K562 (cell line): ENCODE data around the gene DSCAM. TPM values are rescaled to one million over a fixed set of nuclear protein-coding genes. Genes with fewer than 3 reads are reported as not detected.

Source experiments
- ATAC-seq: fragments of 200-7000 bp; cut with Tn5 transposase; 3 replicates; pipeline ENCODE4 v1.9.1; 2020; ENCODE audit warnings: moderate library complexity
- BruUV-seq: library from RNA; stranded (reverse); fragments of 400-500 nt; replicated peaks from 2 replicates; lab custom pipeline; 2021; lab: Mats Ljungman, UMichigan
- CTCF ChIA-PET: fragments of 300-600 bp; formaldehyde crosslinking; extraction: SDS; loops from one replicate; lab custom pipeline; 2021; ENCODE audit warnings: low intra/inter-chr PET ratio; lab: Yijun Ruan, JAX
- POLR2A ChIA-PET: fragments of 300-600, 350-650 bp; sonication (Branson Sonifier 250); formaldehyde crosslinking; extraction: SDS; loops from one replicate; lab custom pipeline; 2021; ENCODE audit warnings: antibody characterized with exemption, inconsistent platforms; lab: Yijun Ruan, JAX
- DNase-seq, 4 experiments: peaks; one replicate each; pipeline versions ENCODE4 v3.0.0 to v3.0.0-alpha.2; 2011 to 2018; ENCODE audit warnings: low spot score in 3 of 4, mixed read lengths in 3 of 4; ENCODE audit errors: extremely low read depth in 1 of 4
- FAIRE-seq: peaks from 2 replicates; lab custom pipeline; 2011; peaks lifted over from hg19 to GRCh38; lab: Jason Lieb, UNC
- H2AFZ ChIP-seq: 2 replicates; pipeline ENCODE4 v1.6.0; 2011; ENCODE audit warnings: low read depth, low read length, control low read depth, inconsistent platforms
- H3K27ac ChIP-seq: fragments of 200-600 bp; 3 replicates; pipeline ENCODE4 v1.8.0; 2011; ENCODE audit warnings: low read depth, mild to moderate bottlenecking, control low read depth, inconsistent platforms, low read length, moderate library complexity, mixed read lengths; ENCODE audit errors: extremely low read depth
- H3K27me3 ChIP-seq, 2 experiments: fragments of 300-600 bp in 1 of 2; 2 replicates in 1 of 2; 3 replicates in 1 of 2; pipeline versions ENCODE4 v1.6.0 to v1.8.0; 2011; ENCODE audit warnings: inconsistent platforms in 2 of 2, low read length in 2 of 2, mild to moderate bottlenecking in 1 of 2, mixed read lengths in 1 of 2, moderate library complexity in 1 of 2; ENCODE audit not compliant: control insufficient read depth in 2 of 2, insufficient read depth in 2 of 2
- H3K36me3 ChIP-seq: fragments of 300-600 bp; 3 replicates; pipeline ENCODE4 v1.8.0; 2011; ENCODE audit warnings: mild to moderate bottlenecking, low read length, inconsistent platforms; ENCODE audit not compliant: control insufficient read depth, insufficient read depth
- H3K4me1 ChIP-seq, 2 experiments: fragments of 200-600 bp in 1 of 2; replicated peaks in 1 of 2; 2 replicates in 1 of 2; 3 replicates in 1 of 2; pipeline versions ENCODE4 v1.5.1 to v1.8.0; 2011; ENCODE audit warnings: inconsistent platforms in 2 of 2, low read length in 2 of 2, mild to moderate bottlenecking in 1 of 2, mixed read lengths in 1 of 2, moderate library complexity in 1 of 2; ENCODE audit not compliant: control insufficient read depth in 2 of 2, insufficient read depth in 2 of 2
- H3K4me2 ChIP-seq: 2 replicates; pipeline ENCODE4 v1.6.1; 2011; ENCODE audit warnings: low read length, control low read depth, inconsistent platforms, mixed read lengths; ENCODE audit not compliant: insufficient read depth
- H3K4me3 ChIP-seq: fragments of 200-600 bp; sonication (generic), shearing (Covaris generic); 2 replicates; pipeline ENCODE4 v1.5.1; 2016; ENCODE audit warnings: control low read depth, inconsistent platforms
- H3K79me2 ChIP-seq: fragments of 200-600 bp; 3 replicates; pipeline ENCODE4 v1.8.0; 2011; ENCODE audit warnings: low read length, inconsistent platforms; ENCODE audit not compliant: control insufficient read depth, insufficient read depth
- H3K9ac ChIP-seq, 2 experiments: 2 replicates each; pipeline versions ENCODE4 v1.6.0 to v1.6.1; 2011; ENCODE audit warnings: low read depth in 2 of 2, low read length in 2 of 2, control low read depth in 1 of 2, inconsistent platforms in 1 of 2, mild to moderate bottlenecking in 1 of 2, mixed read lengths in 1 of 2; ENCODE audit not compliant: insufficient read depth in 1 of 2
- H3K9me1 ChIP-seq: one replicate; pipeline ENCODE4 v1.6.0; 2011; ENCODE audit warnings: inconsistent platforms, mild to moderate bottlenecking, low read length, moderate library complexity; ENCODE audit not compliant: control insufficient read depth, insufficient read depth
- H3K9me3 ChIP-seq: replicated peaks from 2 replicates; pipeline ENCODE4 v1.5.1; 2011; ENCODE audit warnings: low read depth, low read length, inconsistent platforms; ENCODE audit not compliant: control insufficient read depth, insufficient read depth
- H4K20me1 ChIP-seq: replicated peaks from 2 replicates; pipeline ENCODE4 v1.6.1; 2011; ENCODE audit warnings: low read length, inconsistent platforms, mixed read lengths; ENCODE audit not compliant: control insufficient read depth, insufficient read depth
- CCAR2 ChIP-seq: fragments of 200-400 bp; formaldehyde crosslinking; IDR thresholded peaks from 2 replicates; pipeline ENCODE4 v1.6.1; 2017; ENCODE audit warnings: mild to moderate bottlenecking, low read depth, low read length
- E2F4 ChIP-seq: sonication (generic); formaldehyde crosslinking; IDR thresholded peaks from 2 replicates; pipeline ENCODE4 v1.8.0; 2022; ENCODE audit warnings: mild to moderate bottlenecking, low read depth, missing genetic modification reagents
- KAT7 ChIP-seq: sonication (generic); formaldehyde crosslinking; IDR thresholded peaks from 2 replicates; pipeline ENCODE4 v1.8.0; 2022; ENCODE audit warnings: missing genetic modification reagents, mild to moderate bottlenecking, borderline replicate concordance
- POLR2AphosphoS5 ChIP-seq: IDR thresholded peaks from 2 replicates; pipeline ENCODE4 v1.6.1; 2011; ENCODE audit warnings: mild to moderate bottlenecking, low read depth, low read length, moderate library complexity; ENCODE audit not compliant: control insufficient read depth, insufficient read depth
- TBP ChIP-seq: optimal IDR thresholded peaks from 2 replicates; pipeline ENCODE3; 2011; ENCODE audit warnings: low read depth, low read length, improper control_type of control experiment
- ZNF316 ChIP-seq: fragments of 450-650 bp; IDR thresholded peaks from 2 replicates; pipeline ENCODE4 v1.6.1; 2016
- WGBS: fragments of 100-300 bp; shearing (Covaris generic); methylation state at CpG from one replicate; pipeline ENCODE4 v1.1.6; 2016; ENCODE audit warnings: low coverage, mixed read lengths; ENCODE audit not compliant: insufficient coverage; ENCODE audit errors: missing lambda C conversion rate; 5-methylcytosine and 5-hydroxymethylcytosine counted together
- in situ Hi-C: fragments of 300-500 bp; cut with MboI; formaldehyde crosslinking; loops from 4 replicates; pipeline ENCODE4 v1.15.0; 2018; ENCODE audit warnings: inconsistent platforms, mixed read lengths
- intact Hi-C: fragments of 100-400 bp; cut with micrococcal nuclease; formaldehyde crosslinking; loops from 2 replicates; pipeline ENCODE4 v1.14.2; 2022
- polyA plus RNA-seq, 8 experiments: library from polyadenylated mRNA; depleted of rRNA in 4 of 8; stranded (reverse) in 5 of 8; unstranded in 3 of 8; fragments of >200 nt; fragmentation: Nextera tagmentation in 2 of 8; fragmentation: Illumina TruSeq in 1 of 8; extraction: Ambion mirVana in 2 of 8; extraction: Trizol in 1 of 8; gene quantifications; 2 replicates each; pipeline versions ENCODE4 v1.2.1 to v1.2.3, GENCODE V29; 2011 to 2014; ENCODE audit warnings: inconsistent platforms in 1 of 8, missing spikeins in 1 of 8
- total RNA-seq, 7 experiments: library from RNA; depleted of rRNA in 6 of 7; stranded (reverse); fragments of >200 nt in 6 of 7; fragmentation: Illumina TruSeq in 2 of 7; extraction: Trizol in 2 of 7; gene quantifications; 2 replicates each; pipeline versions ENCODE4 v1.2.1 to v1.2.3, GENCODE V29; 2011 to 2021; ENCODE audit warnings: low replicate concordance in 1 of 7
- TF ChIP-seq, protein P1 (sequence below): fragments of 450-650 bp; formaldehyde crosslinking; IDR thresholded peaks from 2 replicates; pipeline ENCODE4 v1.4.0; 2020; ENCODE audit warnings: mild to moderate bottlenecking, mixed read lengths
- TF ChIP-seq, protein P2 (sequence below): fragments of 450-650 bp; IDR thresholded peaks from 2 replicates; pipeline ENCODE4 v1.6.1; 2016; ENCODE audit warnings: borderline replicate concordance

The DSCAM gene
- total and polyA plus RNA-seq, 9 of the 15 experiments (the other 6 are each of a cell fraction or from before 2014, with no cell fraction given) = not detected

- intact Hi-C loops = no loop called here
- Histone ChIP-seq H3K9me1 (no peaks in the 10 kb centered on the region), H3K4me1 (no peaks in the 10 kb centered on the region), H2AFZ (no peak overlapping the region), H3K4me3 (no peak overlapping the region), H3K79me2 (no peaks in the 10 kb centered on the region), H3K27ac (no peak overlapping the region), H3K36me3 (no peaks in the 10 kb centered on the region), H3K27me3 (no peaks in the 10 kb centered on the region), H4K20me1 (no peaks in the 10 kb centered on the region), H3K9me3 (no peaks in the 10 kb centered on the region; the same call in 1 of the 2 replicates), H3K9ac (no peak overlapping the region), H3K4me2 (no peak overlapping the region)
- no peak for DNase-seq
- TF ChIP-seq E2F4 (CRISPR knock-in tag) (no peak), CCAR2 (no peak), POLR2AphosphoS5 (no peak), ZNF316 (peak; percentile 21; the same call in 1 of the 2 replicates)
- CTCF ChIA-PET = no interaction called here
- POLR2A ChIA-PET = no interaction called here
- no TSS peak for BruUV-seq
- 0% methylated on average over 3 of the region's 3 CpGs for whole genome bisulfite sequencing
- FAIRE-seq = no peak
- no peak for ATAC-seq
- in situ Hi-C loops = no loop called here
These were observed 58.3 kb downstream of the DSCAM start for GRCh38 chr21:40788635-40789034.

DNA sequence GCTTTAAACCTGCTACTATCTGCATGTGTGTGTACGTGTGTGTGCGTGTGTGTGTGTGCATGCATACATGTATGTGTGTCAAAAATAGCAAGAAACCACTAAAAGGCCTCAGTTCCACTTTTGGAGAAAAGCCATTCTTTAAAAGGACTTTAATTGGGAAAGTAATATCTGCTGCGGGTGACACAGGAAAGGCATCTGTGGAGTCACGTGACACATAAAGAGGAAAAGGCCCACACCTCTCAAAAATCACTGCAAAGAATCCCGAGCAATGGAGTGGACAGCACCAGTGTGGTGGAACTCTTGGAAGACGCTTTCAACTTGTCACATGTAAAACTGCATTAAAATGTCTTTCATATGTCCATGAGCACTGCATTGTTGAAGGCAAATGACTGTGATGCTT lies 63.6 kb downstream of the DSCAM start:
- no peak for ATAC-seq
- Histone ChIP-seq H3K79me2 (no peaks in the 10 kb centered on the region), H3K9me1 (no peaks in the 10 kb centered on the region), H2AFZ (no peak overlapping the region), H3K9me3 (no peaks in the 10 kb centered on the region), H3K4me3 (no peak overlapping the region), H4K20me1 (no peaks in the 10 kb centered on the region), H3K4me1 (no peaks in the 10 kb centered on the region), H3K27ac (no peak overlapping the region), H3K27me3 (no peaks in the 10 kb centered on the region), H3K4me2 (no peak overlapping the region), H3K36me3 (no peaks in the 10 kb centered on the region), H3K9ac (no peak overlapping the region)
- BruUV-seq = no TSS peak
- ChIA-PET POLR2A (no interaction called here), CTCF (no interaction called here)
- WGBS = 0% methylated on average over 6 of the region's 6 CpGs
- FAIRE-seq = no peak
- intact Hi-C loops (no loop called here), in situ Hi-C loops (no loop called here)
- DNase-seq = no peak
- TF ChIP-seq TBP (no peak), KAT7 (no peak)
- TF ChIP-seq, protein P1, sequence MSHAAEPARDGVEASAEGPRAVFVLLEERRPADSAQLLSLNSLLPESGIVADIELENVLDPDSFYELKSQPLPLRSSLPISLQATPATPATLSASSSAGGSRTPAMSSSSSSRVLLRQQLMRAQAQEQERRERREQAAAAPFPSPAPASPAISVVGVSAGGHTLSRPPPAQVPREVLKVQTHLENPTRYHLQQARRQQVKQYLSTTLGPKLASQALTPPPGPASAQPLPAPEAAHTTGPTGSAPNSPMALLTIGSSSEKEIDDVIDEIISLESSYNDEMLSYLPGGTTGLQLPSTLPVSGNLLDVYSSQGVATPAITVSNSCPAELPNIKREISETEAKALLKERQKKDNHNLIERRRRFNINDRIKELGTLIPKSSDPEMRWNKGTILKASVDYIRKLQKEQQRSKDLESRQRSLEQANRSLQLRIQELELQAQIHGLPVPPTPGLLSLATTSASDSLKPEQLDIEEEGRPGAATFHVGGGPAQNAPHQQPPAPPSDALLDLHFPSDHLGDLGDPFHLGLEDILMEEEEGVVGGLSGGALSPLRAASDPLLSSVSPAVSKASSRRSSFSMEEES = peak; percentile 90
- TF ChIP-seq, protein P2, sequence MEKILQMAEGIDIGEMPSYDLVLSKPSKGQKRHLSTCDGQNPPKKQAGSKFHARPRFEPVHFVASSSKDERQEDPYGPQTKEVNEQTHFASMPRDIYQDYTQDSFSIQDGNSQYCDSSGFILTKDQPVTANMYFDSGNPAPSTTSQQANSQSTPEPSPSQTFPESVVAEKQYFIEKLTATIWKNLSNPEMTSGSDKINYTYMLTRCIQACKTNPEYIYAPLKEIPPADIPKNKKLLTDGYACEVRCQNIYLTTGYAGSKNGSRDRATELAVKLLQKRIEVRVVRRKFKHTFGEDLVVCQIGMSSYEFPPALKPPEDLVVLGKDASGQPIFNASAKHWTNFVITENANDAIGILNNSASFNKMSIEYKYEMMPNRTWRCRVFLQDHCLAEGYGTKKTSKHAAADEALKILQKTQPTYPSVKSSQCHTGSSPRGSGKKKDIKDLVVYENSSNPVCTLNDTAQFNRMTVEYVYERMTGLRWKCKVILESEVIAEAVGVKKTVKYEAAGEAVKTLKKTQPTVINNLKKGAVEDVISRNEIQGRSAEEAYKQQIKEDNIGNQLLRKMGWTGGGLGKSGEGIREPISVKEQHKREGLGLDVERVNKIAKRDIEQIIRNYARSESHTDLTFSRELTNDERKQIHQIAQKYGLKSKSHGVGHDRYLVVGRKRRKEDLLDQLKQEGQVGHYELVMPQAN = no peak
